NCI-H345 (cell line): ENCODE measurements around the gene PAFAH1B1.
"Not testable (repeated sequence)": the region's sequence is repeated elsewhere in the genome, so short reads cannot be mapped to it uniquely, and the experiment has no call there.

Experiments used
- DNase-seq: peaks from one replicate; lab custom pipeline; 2025; lab: John Stamatoyannopoulos, UW

Gene PAFAH1B1

GRCh38 chr17:2635675-2636074 is 42.2 kb downstream of the PAFAH1B1 start:
- DNase-seq, result no peak

GRCh38 chr17:2636169-2636930 is 42.9 kb downstream of the PAFAH1B1 start:
- no peak for DNase-seq

- DNase-seq, result no peak
Observed at GRCh38 chr17:2637422-2637821, 44.0 kb downstream of the PAFAH1B1 start.

GRCh38 chr17:2644971-2645370 is 51.5 kb downstream of the PAFAH1B1 start:
- DNase-seq, result no peak

- DNase-seq, result no peak
Observed at GRCh38 chr17:2647957-2648356, 54.5 kb downstream of the PAFAH1B1 start.

GRCh38 chr17:2649191-2649590 is 55.7 kb downstream of the PAFAH1B1 start:
- no peak for DNase-seq

- not testable (repeated sequence) for DNase-seq
Observed at GRCh38 chr17:2652911-2653310, 59.5 kb downstream of the PAFAH1B1 start.

GRCh38 chr17:2655546-2655945 is 62.1 kb downstream of the PAFAH1B1 start:
- DNase-seq, result no peak

GRCh38 chr17:2656283-2656682 is 62.8 kb downstream of the PAFAH1B1 start:
- no peak for DNase-seq

GRCh38 chr17:2659337-2659736 is 65.9 kb downstream of the PAFAH1B1 start:
- DNase-seq, result not testable (repeated sequence)

- not testable (repeated sequence) for DNase-seq
Observed at GRCh38 chr17:2660410-2660809, 67.0 kb downstream of the PAFAH1B1 start.

GRCh38 chr17:2672026-2672425 is 78.6 kb downstream of the PAFAH1B1 start:
- no peak for DNase-seq

GRCh38 chr17:2679247-2679646 is 85.8 kb downstream of the PAFAH1B1 start:
- not testable (repeated sequence) for DNase-seq

GRCh38 chr17:2680961-2681360 is 87.5 kb downstream of the PAFAH1B1 start:
- no peak for DNase-seq

GRCh38 chr17:2681650-2682049 is 88.2 kb downstream of the PAFAH1B1 start:
- DNase-seq, result no peak

GRCh38 chr17:2682176-2682938 is 88.9 kb downstream of the PAFAH1B1 start:
- DNase-seq, result no peak

GRCh38 chr17:2683912-2684311 is 90.5 kb downstream of the PAFAH1B1 start:
- DNase-seq, result no peak

GRCh38 chr17:2684549-2684948 is 91.1 kb downstream of the PAFAH1B1 start:
- DNase-seq, result no peak

GRCh38 chr17:2685696-2686095 is 92.2 kb downstream of the PAFAH1B1 start:
- no peak for DNase-seq

- no peak for DNase-seq
Observed at GRCh38 chr17:2687074-2687418, 93.6 kb downstream of the PAFAH1B1 start.

- peak; percentile 8 for DNase-seq
Observed at GRCh38 chr17:2688351-2689342, 95.2 kb downstream of the PAFAH1B1 start.
